WTC11 (cell line): ENCODE data around the gene HLCS.

Experiments
- FOXP1 ChIP-seq: sonication (generic); formaldehyde crosslinking; IDR thresholded peaks from 2 replicates; pipeline ENCODE4 v1.8.0; 2022; ENCODE audit warnings: missing genetic modification reagents, mild to moderate bottlenecking, moderate library complexity, borderline replicate concordance
- JUN ChIP-seq: sonication (generic); formaldehyde crosslinking; IDR thresholded peaks from 2 replicates; pipeline ENCODE4 v1.8.0; 2023; ENCODE audit warnings: mild to moderate bottlenecking, missing genetic modification reagents
- NR2C2 ChIP-seq: sonication (generic); formaldehyde crosslinking; IDR thresholded peaks from 2 replicates; pipeline ENCODE4 v1.8.0; 2022; ENCODE audit warnings: mild to moderate bottlenecking, missing genetic modification reagents
- SP1 ChIP-seq: sonication (generic); formaldehyde crosslinking; conservative IDR thresholded peaks from 2 replicates; pipeline ENCODE4 v1.8.1; 2022; ENCODE audit warnings: missing genetic modification reagents
- TF ChIP-seq, protein P1 (sequence below): sonication (generic); formaldehyde crosslinking; IDR thresholded peaks from 2 replicates; pipeline ENCODE4 v1.8.1; 2023; ENCODE audit warnings: mild to moderate bottlenecking, moderate library complexity, missing genetic modification reagents
- TF ChIP-seq, protein P2 (sequence below): sonication (generic); formaldehyde crosslinking; IDR thresholded peaks from 2 replicates; pipeline ENCODE4 v1.8.0; 2022; ENCODE audit warnings: mild to moderate bottlenecking, missing genetic modification reagents
- TF ChIP-seq, protein P3 (sequence below): sonication (generic); formaldehyde crosslinking; IDR thresholded peaks from 2 replicates; pipeline ENCODE4 v1.8.1; 2023; ENCODE audit warnings: mild to moderate bottlenecking, missing genetic modification reagents, moderate library complexity
- TF ChIP-seq, protein P4 (sequence below): fragments of 200-600 bp; IDR thresholded peaks from 2 replicates; pipeline ENCODE4 v1.8.0; 2022; ENCODE audit warnings: antibody characterized with exemption
- TF ChIP-seq, protein P5 (sequence below): sonication (generic); formaldehyde crosslinking; IDR thresholded peaks from 2 replicates; pipeline ENCODE4 v1.8.0; 2023; ENCODE audit warnings: mild to moderate bottlenecking, missing genetic modification reagents

DNA sequence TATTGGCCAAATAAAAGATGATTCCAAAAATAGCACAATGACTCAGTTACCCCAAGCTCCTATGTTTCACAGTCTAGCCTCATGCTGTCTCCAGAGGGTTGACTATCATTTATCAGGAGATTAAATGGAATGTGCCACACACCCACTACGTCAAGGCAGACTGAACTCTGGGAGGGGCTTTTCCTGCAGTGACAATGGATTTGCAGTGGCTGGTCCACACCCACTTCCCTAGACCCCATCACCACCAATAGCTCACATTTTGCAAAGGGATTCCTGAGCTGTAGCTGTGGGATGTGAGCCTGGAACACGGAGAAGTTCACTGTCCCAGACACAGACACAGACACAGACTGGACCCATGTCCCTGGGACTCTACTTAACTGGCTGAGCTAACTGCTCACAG lies 77.1 kb downstream of the HLCS start:
- TF ChIP-seq, protein P1, sequence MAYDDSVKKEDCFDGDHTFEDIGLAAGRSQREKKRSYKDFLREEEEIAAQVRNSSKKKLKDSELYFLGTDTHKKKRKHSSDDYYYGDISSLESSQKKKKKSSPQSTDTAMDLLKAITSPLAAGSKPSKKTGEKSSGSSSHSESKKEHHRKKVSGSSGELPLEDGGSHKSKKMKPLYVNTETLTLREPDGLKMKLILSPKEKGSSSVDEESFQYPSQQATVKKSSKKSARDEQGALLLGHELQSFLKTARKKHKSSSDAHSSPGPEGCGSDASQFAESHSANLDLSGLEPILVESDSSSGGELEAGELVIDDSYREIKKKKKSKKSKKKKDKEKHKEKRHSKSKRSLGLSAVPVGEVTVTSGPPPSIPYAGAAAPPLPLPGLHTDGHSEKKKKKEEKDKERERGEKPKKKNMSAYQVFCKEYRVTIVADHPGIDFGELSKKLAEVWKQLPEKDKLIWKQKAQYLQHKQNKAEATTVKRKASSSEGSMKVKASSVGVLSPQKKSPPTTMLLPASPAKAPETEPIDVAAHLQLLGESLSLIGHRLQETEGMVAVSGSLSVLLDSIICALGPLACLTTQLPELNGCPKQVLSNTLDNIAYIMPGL (CRISPR knock-in tag): no peak
- TF ChIP-seq, protein P2, sequence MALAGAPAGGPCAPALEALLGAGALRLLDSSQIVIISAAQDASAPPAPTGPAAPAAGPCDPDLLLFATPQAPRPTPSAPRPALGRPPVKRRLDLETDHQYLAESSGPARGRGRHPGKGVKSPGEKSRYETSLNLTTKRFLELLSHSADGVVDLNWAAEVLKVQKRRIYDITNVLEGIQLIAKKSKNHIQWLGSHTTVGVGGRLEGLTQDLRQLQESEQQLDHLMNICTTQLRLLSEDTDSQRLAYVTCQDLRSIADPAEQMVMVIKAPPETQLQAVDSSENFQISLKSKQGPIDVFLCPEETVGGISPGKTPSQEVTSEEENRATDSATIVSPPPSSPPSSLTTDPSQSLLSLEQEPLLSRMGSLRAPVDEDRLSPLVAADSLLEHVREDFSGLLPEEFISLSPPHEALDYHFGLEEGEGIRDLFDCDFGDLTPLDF (CRISPR knock-in tag): no peak
- no peak for TF ChIP-seq NR2C2 (CRISPR knock-in tag)
- TF ChIP-seq FOXP1 (CRISPR knock-in tag): no peak
- TF ChIP-seq, protein P3, sequence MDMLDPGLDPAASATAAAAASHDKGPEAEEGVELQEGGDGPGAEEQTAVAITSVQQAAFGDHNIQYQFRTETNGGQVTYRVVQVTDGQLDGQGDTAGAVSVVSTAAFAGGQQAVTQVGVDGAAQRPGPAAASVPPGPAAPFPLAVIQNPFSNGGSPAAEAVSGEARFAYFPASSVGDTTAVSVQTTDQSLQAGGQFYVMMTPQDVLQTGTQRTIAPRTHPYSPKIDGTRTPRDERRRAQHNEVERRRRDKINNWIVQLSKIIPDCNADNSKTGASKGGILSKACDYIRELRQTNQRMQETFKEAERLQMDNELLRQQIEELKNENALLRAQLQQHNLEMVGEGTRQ: no peak
- TF ChIP-seq, protein P4, sequence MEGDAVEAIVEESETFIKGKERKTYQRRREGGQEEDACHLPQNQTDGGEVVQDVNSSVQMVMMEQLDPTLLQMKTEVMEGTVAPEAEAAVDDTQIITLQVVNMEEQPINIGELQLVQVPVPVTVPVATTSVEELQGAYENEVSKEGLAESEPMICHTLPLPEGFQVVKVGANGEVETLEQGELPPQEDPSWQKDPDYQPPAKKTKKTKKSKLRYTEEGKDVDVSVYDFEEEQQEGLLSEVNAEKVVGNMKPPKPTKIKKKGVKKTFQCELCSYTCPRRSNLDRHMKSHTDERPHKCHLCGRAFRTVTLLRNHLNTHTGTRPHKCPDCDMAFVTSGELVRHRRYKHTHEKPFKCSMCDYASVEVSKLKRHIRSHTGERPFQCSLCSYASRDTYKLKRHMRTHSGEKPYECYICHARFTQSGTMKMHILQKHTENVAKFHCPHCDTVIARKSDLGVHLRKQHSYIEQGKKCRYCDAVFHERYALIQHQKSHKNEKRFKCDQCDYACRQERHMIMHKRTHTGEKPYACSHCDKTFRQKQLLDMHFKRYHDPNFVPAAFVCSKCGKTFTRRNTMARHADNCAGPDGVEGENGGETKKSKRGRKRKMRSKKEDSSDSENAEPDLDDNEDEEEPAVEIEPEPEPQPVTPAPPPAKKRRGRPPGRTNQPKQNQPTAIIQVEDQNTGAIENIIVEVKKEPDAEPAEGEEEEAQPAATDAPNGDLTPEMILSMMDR: no peak
- TF ChIP-seq SP1 (CRISPR knock-in tag): no peak
- TF ChIP-seq JUN: no peak
- TF ChIP-seq, protein P5, sequence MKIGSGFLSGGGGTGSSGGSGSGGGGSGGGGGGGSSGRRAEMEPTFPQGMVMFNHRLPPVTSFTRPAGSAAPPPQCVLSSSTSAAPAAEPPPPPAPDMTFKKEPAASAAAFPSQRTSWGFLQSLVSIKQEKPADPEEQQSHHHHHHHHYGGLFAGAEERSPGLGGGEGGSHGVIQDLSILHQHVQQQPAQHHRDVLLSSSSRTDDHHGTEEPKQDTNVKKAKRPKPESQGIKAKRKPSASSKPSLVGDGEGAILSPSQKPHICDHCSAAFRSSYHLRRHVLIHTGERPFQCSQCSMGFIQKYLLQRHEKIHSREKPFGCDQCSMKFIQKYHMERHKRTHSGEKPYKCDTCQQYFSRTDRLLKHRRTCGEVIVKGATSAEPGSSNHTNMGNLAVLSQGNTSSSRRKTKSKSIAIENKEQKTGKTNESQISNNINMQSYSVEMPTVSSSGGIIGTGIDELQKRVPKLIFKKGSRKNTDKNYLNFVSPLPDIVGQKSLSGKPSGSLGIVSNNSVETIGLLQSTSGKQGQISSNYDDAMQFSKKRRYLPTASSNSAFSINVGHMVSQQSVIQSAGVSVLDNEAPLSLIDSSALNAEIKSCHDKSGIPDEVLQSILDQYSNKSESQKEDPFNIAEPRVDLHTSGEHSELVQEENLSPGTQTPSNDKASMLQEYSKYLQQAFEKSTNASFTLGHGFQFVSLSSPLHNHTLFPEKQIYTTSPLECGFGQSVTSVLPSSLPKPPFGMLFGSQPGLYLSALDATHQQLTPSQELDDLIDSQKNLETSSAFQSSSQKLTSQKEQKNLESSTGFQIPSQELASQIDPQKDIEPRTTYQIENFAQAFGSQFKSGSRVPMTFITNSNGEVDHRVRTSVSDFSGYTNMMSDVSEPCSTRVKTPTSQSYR: no peak
